Endothelial cell of umbilical vein (primary cell): ENCODE data around the gene EVC2. TPM values are rescaled to one million over a fixed set of nuclear protein-coding genes. Genes with fewer than 3 reads are reported as not detected.

Experiments
- BruUV-seq: library from RNA; stranded (reverse); fragments of 400-500 nt; replicated peaks from 2 replicates; lab custom pipeline; 2021; lab: Mats Ljungman, UMichigan
- CTCF ChIA-PET: fragments of 300-600, 350-600 bp; sonication (Branson Sonifier 250); formaldehyde crosslinking; loops from one replicate; lab custom pipeline; 2021; ENCODE audit warnings: antibody characterized with exemption, inconsistent platforms; lab: Charles Lee
- POLR2A ChIA-PET: fragments of 300-600, 350-600 bp; sonication (Branson Sonifier 250); formaldehyde crosslinking; loops from one replicate; lab custom pipeline; 2021; ENCODE audit warnings: antibody characterized with exemption, inconsistent platforms; lab: Charles Lee
- DNase-seq: peaks from one replicate; pipeline ENCODE4 v3.0.0-alpha.2; 2011; ENCODE audit warnings: low read depth, low spot score
- FAIRE-seq: peaks from 2 replicates; lab custom pipeline; 2011; peaks lifted over from hg19 to GRCh38; lab: Jason Lieb, UNC
- H2AFZ ChIP-seq: 2 replicates; pipeline ENCODE4 v1.6.0; 2012; ENCODE audit warnings: low read depth, low read length, control low read depth, inconsistent platforms
- H3K27ac ChIP-seq: 2 replicates; pipeline ENCODE4 v1.5.1; 2011; ENCODE audit warnings: low read depth, mild to moderate bottlenecking, control low read depth, low read length, moderate library complexity; ENCODE audit not compliant: insufficient read depth
- H3K27me3 ChIP-seq, 2 experiments: 2 replicates each; pipeline versions ENCODE4 v1.6.0 to v1.6.1; 2011; ENCODE audit warnings: low read length in 2 of 2, mixed read lengths in 1 of 2; ENCODE audit not compliant: control insufficient read depth in 2 of 2, insufficient read depth in 2 of 2
- H3K36me3 ChIP-seq, 2 experiments: 2 replicates in 1 of 2; 3 replicates in 1 of 2; pipeline ENCODE4 v1.5.1; 2011; ENCODE audit warnings: low read length in 2 of 2, mild to moderate bottlenecking in 1 of 2, moderate library complexity in 1 of 2; ENCODE audit not compliant: control insufficient read depth in 2 of 2, insufficient read depth in 2 of 2; ENCODE audit errors: extremely low read depth in 1 of 2
- H3K4me1 ChIP-seq: 3 replicates; pipeline ENCODE4 v1.5.1; 2011; ENCODE audit warnings: mild to moderate bottlenecking, low read length; ENCODE audit not compliant: control insufficient read depth, insufficient read depth; ENCODE audit errors: extremely low read depth
- H3K4me2 ChIP-seq: 2 replicates; pipeline ENCODE4 v1.6.1; 2011; ENCODE audit warnings: low read length, control low read depth, mixed read lengths; ENCODE audit not compliant: insufficient read depth
- H3K4me3 ChIP-seq, 3 experiments: fragments of 200-600 bp in 1 of 3; sonication (generic), shearing (Covaris generic) in 1 of 3; replicated peaks in 1 of 3; 2 replicates each; pipeline ENCODE4 v1.5.1; 2011 to 2016; ENCODE audit warnings: control low read depth in 3 of 3, low read length in 3 of 3, mild to moderate bottlenecking in 2 of 3, inconsistent platforms in 1 of 3, low read depth in 1 of 3, moderate library complexity in 1 of 3; ENCODE audit not compliant: insufficient read depth in 1 of 3
- H3K79me2 ChIP-seq: 2 replicates; pipeline ENCODE4 v1.6.0; 2012; ENCODE audit warnings: low read length, inconsistent platforms; ENCODE audit not compliant: control insufficient read depth, insufficient read depth
- H3K9ac ChIP-seq: replicated peaks from 2 replicates; pipeline ENCODE3; 2011; ENCODE audit warnings: low read length, control low read depth; ENCODE audit not compliant: insufficient read depth; ENCODE audit errors: extremely low read depth
- H3K9me1 ChIP-seq: replicated peaks from 3 replicates; pipeline ENCODE4 v1.6.0; 2011; ENCODE audit warnings: mild to moderate bottlenecking, low read length; ENCODE audit not compliant: control insufficient read depth, insufficient read depth; ENCODE audit errors: extremely low read depth
- H3K9me3 ChIP-seq: replicated peaks from 2 replicates; pipeline ENCODE4 v1.5.1; 2012; ENCODE audit warnings: low read length, inconsistent platforms; ENCODE audit not compliant: control insufficient read depth, insufficient read depth
- H4K20me1 ChIP-seq: replicated peaks from 2 replicates; pipeline ENCODE3; 2011; ENCODE audit warnings: mild to moderate bottlenecking, low read length; ENCODE audit not compliant: control insufficient read depth, insufficient read depth; ENCODE audit errors: extremely low read depth
- EZH2 ChIP-seq: IDR thresholded peaks from 2 replicates; pipeline ENCODE4 v1.6.1; 2012; ENCODE audit warnings: borderline replicate concordance, low read depth, mild to moderate bottlenecking, moderate library complexity, low read length, inconsistent platforms; ENCODE audit not compliant: severe bottlenecking
- FOS ChIP-seq: IDR thresholded peaks from 2 replicates; pipeline ENCODE4 v1.6.1; 2011; ENCODE audit warnings: mild to moderate bottlenecking, low read length, moderate library complexity, borderline replicate concordance; ENCODE audit not compliant: insufficient read depth
- GATA2 ChIP-seq: IDR thresholded peaks from 2 replicates; pipeline ENCODE4 v1.7.0; 2011; ENCODE audit warnings: low read depth, mild to moderate bottlenecking, moderate library complexity, mixed read lengths, low read length; ENCODE audit not compliant: insufficient read length, insufficient read depth
- JUN ChIP-seq: IDR thresholded peaks from 2 replicates; pipeline ENCODE4 v1.6.1; 2011; ENCODE audit warnings: borderline replicate concordance, low read depth; ENCODE audit not compliant: insufficient read length, insufficient read depth
- MAX ChIP-seq: IDR thresholded peaks from 2 replicates; pipeline ENCODE4 v1.6.1; 2011; ENCODE audit not compliant: insufficient read depth, insufficient read length
- MYC ChIP-seq: IDR thresholded peaks from one replicate; pipeline ENCODE4 v1.6.1; 2011; ENCODE audit warnings: mild to moderate bottlenecking, low read depth, low read length
- POLR2A ChIP-seq: IDR thresholded peaks from 2 replicates; pipeline ENCODE4 v1.6.1; 2012; ENCODE audit warnings: low read depth, mild to moderate bottlenecking, control low read depth, low read length
- POLR2AphosphoS5 ChIP-seq: IDR thresholded peaks from 2 replicates; pipeline ENCODE4 v1.6.1; 2012; ENCODE audit warnings: low read depth, mild to moderate bottlenecking, control low read depth, low read length, moderate library complexity; ENCODE audit not compliant: insufficient read depth
- dilution Hi-C: fragments of 300-500 bp; cut with MboI; formaldehyde crosslinking; loops from one replicate; pipeline ENCODE4 v1.15.0; 2019; ENCODE audit warnings: low sequenced_read_pairs; ENCODE audit not compliant: extremely low pct_ligation_motif_present
- intact Hi-C: fragments of 100-400 bp; cut with micrococcal nuclease; formaldehyde crosslinking; loops from one replicate; pipeline ENCODE4 v1.10.0; 2022
- polyA plus RNA-seq, 4 experiments: library from polyadenylated mRNA; depleted of rRNA in 3 of 4; stranded (reverse) in 3 of 4; unstranded in 1 of 4; fragments of >200 nt; gene quantifications; 2 replicates each; pipeline versions ENCODE4 v1.2.1 to v1.2.3, GENCODE V29; 2011 to 2012; ENCODE audit warnings: missing spikeins in 1 of 4
- total RNA-seq: library from RNA; stranded (reverse); gene quantifications from 2 replicates; pipeline ENCODE4 v1.2.3, GENCODE V29; 2021
- TF ChIP-seq, protein P1 (sequence below), 2 donors: IDR thresholded peaks; 1 replicate in 1 of 2; 2 replicates in 1 of 2; pipeline ENCODE4 v1.5.1; 2011; ENCODE audit warnings: low read length in 2 of 2, mild to moderate bottlenecking in 2 of 2, moderate library complexity in 2 of 2, control low read depth in 1 of 2, inconsistent platforms in 1 of 2, low read depth in 1 of 2; ENCODE audit not compliant: insufficient read depth in 1 of 2; ENCODE audit errors: extremely low read depth in 1 of 2

The EVC2 gene
- total and polyA plus RNA-seq, 2 donors (not counting 3 experiments of a cell fraction or from before 2014, with no cell fraction given): 1.7 to 8.8 TPM

DNA sequence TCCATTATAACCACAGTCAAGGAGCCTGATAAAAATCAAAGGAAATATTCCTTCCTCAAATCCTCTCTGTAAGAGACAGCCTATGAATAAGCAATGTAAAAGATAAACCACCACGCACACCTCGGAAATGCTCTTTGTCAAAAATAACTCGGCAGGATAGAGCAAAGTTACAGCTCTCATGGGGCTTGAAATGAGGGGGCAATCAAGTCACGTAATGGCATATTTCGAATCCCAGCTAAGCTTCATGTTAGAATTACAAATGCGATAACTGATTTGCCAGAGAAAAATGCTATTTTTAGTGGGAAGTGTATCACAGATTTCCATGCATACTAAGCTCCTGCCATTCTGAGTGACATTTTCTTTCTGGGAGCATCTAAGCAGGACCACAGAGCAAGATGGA lies 49.4 kb downstream of the EVC2 start:
- Histone ChIP-seq H3K4me3 (no peak overlapping the region), H3K36me3 (peaks cover 5 to 14% of the 10 kb centered on the region in 2 experiments), H3K27ac (no peak overlapping the region), H3K4me2 (no peak overlapping the region), H4K20me1 (no peaks in the 10 kb centered on the region), H3K79me2 (no peaks in the 10 kb centered on the region), H3K9ac (no peak overlapping the region), H3K9me1 (no peaks in the 10 kb centered on the region), H2AFZ (no peak overlapping the region), H3K9me3 (no peaks in the 10 kb centered on the region), H3K4me1 (no peaks in the 10 kb centered on the region), H3K27me3 (no peaks in the 10 kb centered on the region)
- TF ChIP-seq POLR2AphosphoS5: no peak
- no peak for TF ChIP-seq MAX
- TF ChIP-seq, protein P1, sequence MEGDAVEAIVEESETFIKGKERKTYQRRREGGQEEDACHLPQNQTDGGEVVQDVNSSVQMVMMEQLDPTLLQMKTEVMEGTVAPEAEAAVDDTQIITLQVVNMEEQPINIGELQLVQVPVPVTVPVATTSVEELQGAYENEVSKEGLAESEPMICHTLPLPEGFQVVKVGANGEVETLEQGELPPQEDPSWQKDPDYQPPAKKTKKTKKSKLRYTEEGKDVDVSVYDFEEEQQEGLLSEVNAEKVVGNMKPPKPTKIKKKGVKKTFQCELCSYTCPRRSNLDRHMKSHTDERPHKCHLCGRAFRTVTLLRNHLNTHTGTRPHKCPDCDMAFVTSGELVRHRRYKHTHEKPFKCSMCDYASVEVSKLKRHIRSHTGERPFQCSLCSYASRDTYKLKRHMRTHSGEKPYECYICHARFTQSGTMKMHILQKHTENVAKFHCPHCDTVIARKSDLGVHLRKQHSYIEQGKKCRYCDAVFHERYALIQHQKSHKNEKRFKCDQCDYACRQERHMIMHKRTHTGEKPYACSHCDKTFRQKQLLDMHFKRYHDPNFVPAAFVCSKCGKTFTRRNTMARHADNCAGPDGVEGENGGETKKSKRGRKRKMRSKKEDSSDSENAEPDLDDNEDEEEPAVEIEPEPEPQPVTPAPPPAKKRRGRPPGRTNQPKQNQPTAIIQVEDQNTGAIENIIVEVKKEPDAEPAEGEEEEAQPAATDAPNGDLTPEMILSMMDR (IDR thresholded peaks at IDR 0.05; ENCODE audit: extremely low read depth in 1 of 2, insufficient read depth in 1 of 2, low read depth in 1 of 2, low read length in 2 of 2): no peak
- no peak for TF ChIP-seq GATA2
- TF ChIP-seq FOS: no peak
- no peak for TF ChIP-seq MYC
- TF ChIP-seq EZH2: no peak
- no peak for TF ChIP-seq JUN
- no peak for TF ChIP-seq POLR2A
- DNase-seq (no peak), FAIRE-seq (no peak)
- intact Hi-C loops (no loop called here), dilution Hi-C loops (no loop called here)
- ChIA-PET CTCF (interaction anchor here (1.1 to 1.4 kb wide), 3 partner anchors 12 to 125 kb away, joined by 3 to 7 read pairs (median 3); no protein-coding TSS in a partner anchor), POLR2A (no interaction called here)
- no TSS peak for BruUV-seq
